HepG2 (cell line): ENCODE data around the gene SAMD10. TPM values are rescaled to one million over a fixed set of nuclear protein-coding genes. Genes with fewer than 3 reads are reported as not detected.
A peak's percentile ranks its signal among the peaks of the same experiment; 100 is the strongest.

Source experiments
- CCDC6 ChIP-seq: sonication (generic); formaldehyde crosslinking; IDR thresholded peaks from 2 replicates; pipeline ENCODE4 v1.8.1; 2022; ENCODE audit warnings: mild to moderate bottlenecking, missing genetic modification reagents, moderate library complexity
- FOXO1 ChIP-seq: sonication (generic); formaldehyde crosslinking; IDR thresholded peaks from 2 replicates; pipeline ENCODE4 v1.4.0; 2020; ENCODE audit warnings: missing genetic modification reagents
- HNRNPK ChIP-seq: fragments of 200-400 bp; formaldehyde crosslinking; IDR thresholded peaks from 2 replicates; pipeline ENCODE4 v1.6.1; 2018; ENCODE audit warnings: low read length, low read depth, moderate library complexity, mild to moderate bottlenecking; ENCODE audit not compliant: poor library complexity, severe bottlenecking
- KLF15 ChIP-seq: sonication (generic); formaldehyde crosslinking; IDR thresholded peaks from 2 replicates; pipeline ENCODE4 v1.8.1; 2023; ENCODE audit warnings: borderline replicate concordance, mild to moderate bottlenecking, inconsistent platforms, missing genetic modification reagents, mixed read lengths
- MXI1 ChIP-seq: IDR thresholded peaks from 3 replicates; pipeline ENCODE4 v1.6.1; 2012; ENCODE audit warnings: low read depth, low read length, inconsistent platforms, borderline replicate concordance
- NPAS2 ChIP-seq: sonication (generic); formaldehyde crosslinking; IDR thresholded peaks from 2 replicates; pipeline ENCODE4 v1.8.0; 2022; ENCODE audit warnings: mild to moderate bottlenecking, missing genetic modification reagents, borderline replicate concordance
- NR3C1 ChIP-seq: sonication (generic); formaldehyde crosslinking; IDR thresholded peaks from 2 replicates; pipeline ENCODE4 v1.4.0; 2020; ENCODE audit warnings: missing genetic modification reagents
- SNRNP70 ChIP-seq: fragments of 200-400 bp; formaldehyde crosslinking; IDR thresholded peaks from 2 replicates; pipeline ENCODE4 v1.6.1; 2017; ENCODE audit warnings: mild to moderate bottlenecking, low read depth, low read length, moderate library complexity
- SOX6 ChIP-seq, 2 experiments: fragments of 450-650 bp in 1 of 2; sonication (generic) in 1 of 2; formaldehyde crosslinking in 1 of 2; IDR thresholded peaks; 2 replicates each; pipeline versions ENCODE4 v1.4.0 to v1.6.1; 2017 to 2020; ENCODE audit warnings: antibody characterized with exemption in 1 of 2, mild to moderate bottlenecking in 1 of 2, missing genetic modification reagents in 1 of 2
- U2AF1 ChIP-seq: fragments of 200-400 bp; formaldehyde crosslinking; optimal IDR thresholded peaks from 2 replicates; pipeline ENCODE3; 2017; ENCODE audit warnings: mild to moderate bottlenecking, low read depth, low read length
- ZFP36L1 ChIP-seq: sonication (generic); formaldehyde crosslinking; IDR thresholded peaks from 2 replicates; pipeline ENCODE4 v1.8.0; 2022; ENCODE audit warnings: mild to moderate bottlenecking, missing genetic modification reagents, moderate library complexity
- ZFP90 ChIP-seq: sonication (generic); formaldehyde crosslinking; IDR thresholded peaks from 2 replicates; pipeline ENCODE4 v1.8.0; 2022; ENCODE audit warnings: missing genetic modification reagents, mild to moderate bottlenecking, inconsistent platforms, borderline replicate concordance
- ZNF296 ChIP-seq: sonication (generic); formaldehyde crosslinking; conservative IDR thresholded peaks from 2 replicates; pipeline ENCODE4 v1.5.0; 2020; ENCODE audit warnings: mild to moderate bottlenecking, missing genetic modification reagents
- ZNF749 ChIP-seq: sonication (generic); formaldehyde crosslinking; IDR thresholded peaks from 2 replicates; pipeline ENCODE4 v1.8.0; 2022; ENCODE audit warnings: mild to moderate bottlenecking, missing genetic modification reagents, moderate library complexity, borderline replicate concordance
- polyA plus RNA-seq, 8 experiments: library from polyadenylated mRNA; depleted of rRNA in 3 of 8; stranded (reverse) in 7 of 8; unstranded in 1 of 8; fragments of >200 nt; fragmentation: Illumina TruSeq in 4 of 8; extraction: Trizol in 4 of 8; gene quantifications; 2 replicates each; pipeline versions ENCODE4 v1.2.1 to v1.2.3, GENCODE V29; 2011 to 2016; ENCODE audit warnings: low read depth in 4 of 8, missing spikeins in 1 of 8, mixed read lengths in 1 of 8; ENCODE audit not compliant: insufficient read depth in 1 of 8
- total RNA-seq, 5 experiments: library from RNA; depleted of rRNA; stranded (reverse); fragments of >200 nt; fragmentation: Illumina TruSeq; extraction: Trizol; gene quantifications; 2 replicates each; pipeline ENCODE4 v1.2.3, GENCODE V29; 2016; ENCODE audit warnings: low read depth in 1 of 5
- TF ChIP-seq, protein P1 (sequence below): IDR thresholded peaks from 2 replicates; pipeline ENCODE4 v1.6.1; 2018; ENCODE audit warnings: missing genetic modification reagents, mild to moderate bottlenecking, missing compliant biosample characterization
- TF ChIP-seq, protein P2 (sequence below): sonication (generic); formaldehyde crosslinking; IDR thresholded peaks from 2 replicates; pipeline ENCODE4 v1.4.0; 2020; ENCODE audit warnings: missing genetic modification reagents
- TF ChIP-seq, protein P3 (sequence below): IDR thresholded peaks from 2 replicates; pipeline ENCODE4 v1.6.1; 2016; ENCODE audit warnings: control low read depth
- TF ChIP-seq, protein P4 (sequence below): fragments of 450-650 bp; IDR thresholded peaks from 2 replicates; pipeline ENCODE4 v1.6.1; 2016
- TF ChIP-seq, protein P5 (sequence below): sonication (generic); formaldehyde crosslinking; IDR thresholded peaks from 2 replicates; pipeline ENCODE4 v1.8.0; 2022; ENCODE audit warnings: low read depth, missing genetic modification reagents

SAMD10 gene
- total and polyA plus RNA-seq, 2 of the 13 experiments (the other 11 are each of a cell fraction or from before 2014, with no cell fraction given) = 6.1 to 11.0 TPM

DNA sequence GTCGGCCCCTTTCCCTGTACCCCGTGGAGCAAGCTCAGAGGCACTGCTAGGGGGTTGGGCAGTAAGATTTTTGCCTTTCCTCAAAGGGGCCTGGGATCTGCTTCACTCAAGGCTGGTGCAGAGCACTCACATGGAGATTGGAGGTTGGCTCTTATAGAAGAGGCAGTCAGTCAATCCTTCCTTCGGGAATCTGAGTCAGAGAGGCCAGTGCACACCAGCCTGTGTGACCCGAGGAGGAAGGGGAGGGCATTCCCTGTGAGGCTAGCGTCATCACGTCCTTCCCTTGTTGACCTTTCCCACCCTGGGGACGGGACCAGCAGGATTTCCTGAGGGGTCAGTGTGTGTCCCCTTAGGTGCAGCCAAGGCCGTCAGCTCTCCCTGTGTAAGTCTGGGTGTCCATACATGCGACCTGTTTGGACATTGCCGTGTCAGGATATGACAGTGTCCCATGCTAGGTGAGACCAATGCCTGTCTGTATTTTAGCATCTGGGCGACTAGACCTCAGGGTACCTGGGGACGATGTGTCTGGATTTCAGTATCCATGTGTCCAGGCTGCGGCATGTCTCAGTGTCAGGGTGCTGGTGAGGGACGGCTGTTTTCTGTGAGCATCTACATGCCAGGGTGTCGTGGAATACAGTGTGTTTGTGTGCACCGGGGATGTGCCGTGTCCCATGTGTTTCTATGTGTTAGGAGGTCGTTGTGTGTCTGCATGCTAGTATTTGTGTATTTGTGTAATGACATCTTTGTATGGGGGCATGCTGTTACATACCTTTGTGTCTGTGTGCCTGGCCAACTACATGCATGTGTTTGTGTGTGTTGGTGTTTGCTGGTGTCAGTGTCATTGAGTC lies 6.9 kb downstream of the SAMD10 start (continued):
- TF ChIP-seq KLF15 (no peak), NR3C1 (CRISPR knock-in tag) (no peak), SOX6 (IDR thresholded peaks at IDR 0.05) (no peak), SOX6 (CRISPR knock-in tag; IDR thresholded peaks at IDR 0.05) (no peak), ZFP90 (peak; percentile 99), MXI1 (peak; percentile 30; the same call in 1 of the 3 replicates), CCDC6 (CRISPR knock-in tag) (no peak), SNRNP70 (no peak), ZNF296 (CRISPR knock-in tag) (peak; percentile 86; the same call in 1 of the 2 replicates), ZNF749 (no peak), HNRNPK (no peak), U2AF1 (no peak), FOXO1 (CRISPR knock-in tag) (peak; percentile 21; the same call in 1 of the 2 replicates), NPAS2 (peak; percentile 39; the same call in 1 of the 2 replicates), ZFP36L1 (CRISPR knock-in tag) (no peak)
- TF ChIP-seq, protein P1, sequence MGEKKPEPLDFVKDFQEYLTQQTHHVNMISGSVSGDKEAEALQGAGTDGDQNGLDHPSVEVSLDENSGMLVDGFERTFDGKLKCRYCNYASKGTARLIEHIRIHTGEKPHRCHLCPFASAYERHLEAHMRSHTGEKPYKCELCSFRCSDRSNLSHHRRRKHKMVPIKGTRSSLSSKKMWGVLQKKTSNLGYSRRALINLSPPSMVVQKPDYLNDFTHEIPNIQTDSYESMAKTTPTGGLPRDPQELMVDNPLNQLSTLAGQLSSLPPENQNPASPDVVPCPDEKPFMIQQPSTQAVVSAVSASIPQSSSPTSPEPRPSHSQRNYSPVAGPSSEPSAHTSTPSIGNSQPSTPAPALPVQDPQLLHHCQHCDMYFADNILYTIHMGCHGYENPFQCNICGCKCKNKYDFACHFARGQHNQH (CRISPR knock-in tag) = peak; percentile 59; the same call in 1 of the 2 replicates
- TF ChIP-seq, protein P2, sequence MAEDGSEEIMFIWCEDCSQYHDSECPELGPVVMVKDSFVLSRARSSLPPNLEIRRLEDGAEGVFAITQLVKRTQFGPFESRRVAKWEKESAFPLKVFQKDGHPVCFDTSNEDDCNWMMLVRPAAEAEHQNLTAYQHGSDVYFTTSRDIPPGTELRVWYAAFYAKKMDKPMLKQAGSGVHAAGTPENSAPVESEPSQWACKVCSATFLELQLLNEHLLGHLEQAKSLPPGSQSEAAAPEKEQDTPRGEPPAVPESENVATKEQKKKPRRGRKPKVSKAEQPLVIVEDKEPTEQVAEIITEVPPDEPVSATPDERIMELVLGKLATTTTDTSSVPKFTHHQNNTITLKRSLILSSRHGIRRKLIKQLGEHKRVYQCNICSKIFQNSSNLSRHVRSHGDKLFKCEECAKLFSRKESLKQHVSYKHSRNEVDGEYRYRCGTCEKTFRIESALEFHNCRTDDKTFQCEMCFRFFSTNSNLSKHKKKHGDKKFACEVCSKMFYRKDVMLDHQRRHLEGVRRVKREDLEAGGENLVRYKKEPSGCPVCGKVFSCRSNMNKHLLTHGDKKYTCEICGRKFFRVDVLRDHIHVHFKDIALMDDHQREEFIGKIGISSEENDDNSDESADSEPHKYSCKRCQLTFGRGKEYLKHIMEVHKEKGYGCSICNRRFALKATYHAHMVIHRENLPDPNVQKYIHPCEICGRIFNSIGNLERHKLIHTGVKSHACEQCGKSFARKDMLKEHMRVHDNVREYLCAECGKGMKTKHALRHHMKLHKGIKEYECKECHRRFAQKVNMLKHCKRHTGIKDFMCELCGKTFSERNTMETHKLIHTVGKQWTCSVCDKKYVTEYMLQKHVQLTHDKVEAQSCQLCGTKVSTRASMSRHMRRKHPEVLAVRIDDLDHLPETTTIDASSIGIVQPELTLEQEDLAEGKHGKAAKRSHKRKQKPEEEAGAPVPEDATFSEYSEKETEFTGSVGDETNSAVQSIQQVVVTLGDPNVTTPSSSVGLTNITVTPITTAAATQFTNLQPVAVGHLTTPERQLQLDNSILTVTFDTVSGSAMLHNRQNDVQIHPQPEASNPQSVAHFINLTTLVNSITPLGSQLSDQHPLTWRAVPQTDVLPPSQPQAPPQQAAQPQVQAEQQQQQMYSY (CRISPR knock-in tag) = no peak
- TF ChIP-seq, protein P3, sequence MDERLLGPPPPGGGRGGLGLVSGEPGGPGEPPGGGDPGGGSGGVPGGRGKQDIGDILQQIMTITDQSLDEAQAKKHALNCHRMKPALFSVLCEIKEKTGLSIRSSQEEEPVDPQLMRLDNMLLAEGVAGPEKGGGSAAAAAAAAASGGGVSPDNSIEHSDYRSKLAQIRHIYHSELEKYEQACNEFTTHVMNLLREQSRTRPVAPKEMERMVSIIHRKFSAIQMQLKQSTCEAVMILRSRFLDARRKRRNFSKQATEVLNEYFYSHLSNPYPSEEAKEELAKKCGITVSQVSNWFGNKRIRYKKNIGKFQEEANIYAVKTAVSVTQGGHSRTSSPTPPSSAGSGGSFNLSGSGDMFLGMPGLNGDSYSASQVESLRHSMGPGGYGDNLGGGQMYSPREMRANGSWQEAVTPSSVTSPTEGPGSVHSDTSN (CRISPR knock-in tag) = 0 out of 2 replicates have a peak, but pooled peaks have one; percentile 12
- TF ChIP-seq, protein P4, sequence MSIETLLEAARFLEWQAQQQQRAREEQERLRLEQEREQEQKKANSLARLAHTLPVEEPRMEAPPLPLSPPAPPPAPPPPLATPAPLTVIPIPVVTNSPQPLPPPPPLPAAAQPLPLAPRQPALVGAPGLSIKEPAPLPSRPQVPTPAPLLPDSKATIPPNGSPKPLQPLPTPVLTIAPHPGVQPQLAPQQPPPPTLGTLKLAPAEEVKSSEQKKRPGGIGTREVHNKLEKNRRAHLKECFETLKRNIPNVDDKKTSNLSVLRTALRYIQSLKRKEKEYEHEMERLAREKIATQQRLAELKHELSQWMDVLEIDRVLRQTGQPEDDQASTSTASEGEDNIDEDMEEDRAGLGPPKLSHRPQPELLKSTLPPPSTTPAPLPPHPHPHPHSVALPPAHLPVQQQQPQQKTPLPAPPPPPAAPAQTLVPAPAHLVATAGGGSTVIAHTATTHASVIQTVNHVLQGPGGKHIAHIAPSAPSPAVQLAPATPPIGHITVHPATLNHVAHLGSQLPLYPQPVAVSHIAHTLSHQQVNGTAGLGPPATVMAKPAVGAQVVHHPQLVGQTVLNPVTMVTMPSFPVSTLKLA = 0 out of 2 replicates have a peak, but pooled peaks have one; percentile 9
- TF ChIP-seq, protein P5, sequence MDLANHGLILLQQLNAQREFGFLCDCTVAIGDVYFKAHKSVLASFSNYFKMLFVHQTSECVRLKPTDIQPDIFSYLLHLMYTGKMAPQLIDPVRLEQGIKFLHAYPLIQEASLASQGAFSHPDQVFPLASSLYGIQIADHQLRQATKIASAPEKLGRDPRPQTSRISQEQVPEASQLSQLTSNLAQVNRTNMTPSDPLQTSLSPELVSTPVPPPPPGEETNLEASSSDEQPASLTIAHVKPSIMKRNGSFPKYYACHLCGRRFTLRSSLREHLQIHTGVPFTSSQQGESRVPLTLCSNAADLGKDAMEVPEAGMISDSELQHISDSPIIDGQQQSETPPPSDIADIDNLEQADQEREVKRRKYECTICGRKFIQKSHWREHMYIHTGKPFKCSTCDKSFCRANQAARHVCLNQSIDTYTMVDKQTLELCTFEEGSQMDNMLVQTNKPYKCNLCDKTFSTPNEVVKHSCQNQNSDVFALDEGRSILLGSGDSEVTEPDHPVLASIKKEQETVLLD (CRISPR knock-in tag) = no peak
